Activated CD4-positive, alpha-beta T cell treated with anti-CD3 and anti-CD28 coated beads for 4 hours (primary cell): ENCODE results near the gene HDAC11.
"Not testable (repeated sequence)": the region's sequence is repeated elsewhere in the genome, so short reads cannot be mapped to it uniquely, and the experiment has no call there.

Experiments
- DNase-seq, 2 donors: peaks; one replicate each; pipeline ENCODE4 v3.0.0-alpha.2; 2020

Gene HDAC11

GRCh38 chr3:13508496-13508895, 28.4 kb downstream of the HDAC11 start:
- DNase-seq: no peak

GRCh38 chr3:13509059-13509815, 29.1 kb downstream of the HDAC11 start:
- DNase-seq: no peak

- DNase-seq: no peak
Measured at GRCh38 chr3:13509816-13510192, 29.7 kb downstream of the HDAC11 start.

- no peak for DNase-seq
Measured at GRCh38 chr3:13512451-13512850, 32.3 kb downstream of the HDAC11 start.

GRCh38 chr3:13513051-13513912, 33.2 kb downstream of the HDAC11 start:
- no peak for DNase-seq

GRCh38 chr3:13513913-13514517, 33.9 kb downstream of the HDAC11 start:
- no peak for DNase-seq

GRCh38 chr3:13514639-13515435, 34.7 kb downstream of the HDAC11 start:
- DNase-seq: no peak

GRCh38 chr3:13515786-13516759, 36.0 kb downstream of the HDAC11 start:
- no peak for DNase-seq

GRCh38 chr3:13516760-13517135, 36.6 kb downstream of the HDAC11 start:
- DNase-seq: no peak

GRCh38 chr3:13517253-13517977, 37.3 kb downstream of the HDAC11 start:
- no peak for DNase-seq

GRCh38 chr3:13518516-13518953, 38.4 kb downstream of the HDAC11 start:
- DNase-seq: no peak

- DNase-seq: no peak
Measured at GRCh38 chr3:13519006-13519791, 39.1 kb downstream of the HDAC11 start.

- no peak for DNase-seq
Measured at GRCh38 chr3:13520326-13520880, 40.3 kb downstream of the HDAC11 start.

GRCh38 chr3:13521309-13521708, 41.2 kb downstream of the HDAC11 start:
- DNase-seq: no peak

GRCh38 chr3:13521749-13522148, 41.6 kb downstream of the HDAC11 start:
- not testable (repeated sequence) for DNase-seq

GRCh38 chr3:13522236-13522635, 42.1 kb downstream of the HDAC11 start:
- no peak for DNase-seq

- DNase-seq: no peak
Measured at GRCh38 chr3:13524979-13525669, 45.0 kb downstream of the HDAC11 start.

GRCh38 chr3:13525827-13526625, 45.9 kb downstream of the HDAC11 start:
- no peak for DNase-seq
